DMS114 treated with DMSO at 0.1 percent for 48 hours (cell line): ENCODE results near the gene MACROD1.

ENCODE experiments used
- DNase-seq: peaks from one replicate; lab custom pipeline; 2025; ENCODE audit not compliant: unreplicated experiment; lab: John Stamatoyannopoulos, UW

MACROD1 gene

GRCh38 chr11:64094463-64095260 lies 71.3 kb downstream of the MACROD1 start:
- DNase-seq, result no peak

- DNase-seq, result no peak
Observed at GRCh38 chr11:64093233-64094039, 72.5 kb downstream of the MACROD1 start.

GRCh38 chr11:64092761-64093136 lies 73.2 kb downstream of the MACROD1 start:
- no peak for DNase-seq

- DNase-seq, result no peak
Observed at GRCh38 chr11:64092111-64092760, 73.7 kb downstream of the MACROD1 start.

- DNase-seq, result no peak
Observed at GRCh38 chr11:64090806-64091516, 75.0 kb downstream of the MACROD1 start.

- DNase-seq, result no peak
Observed at GRCh38 chr11:64089915-64090805, 75.8 kb downstream of the MACROD1 start.

GRCh38 chr11:64089493-64089892 lies 76.4 kb downstream of the MACROD1 start:
- no peak for DNase-seq

- no peak for DNase-seq
Observed at GRCh38 chr11:64089027-64089360, 76.9 kb downstream of the MACROD1 start.

GRCh38 chr11:64088162-64089026 lies 77.5 kb downstream of the MACROD1 start:
- DNase-seq, result no peak

GRCh38 chr11:64086258-64087123 lies 79.4 kb downstream of the MACROD1 start:
- no peak for DNase-seq

GRCh38 chr11:64085906-64086257 lies 80.0 kb downstream of the MACROD1 start:
- no peak for DNase-seq

- no peak for DNase-seq
Observed at GRCh38 chr11:64084951-64085710, 80.8 kb downstream of the MACROD1 start.

GRCh38 chr11:64084146-64084950 lies 81.6 kb downstream of the MACROD1 start:
- no peak for DNase-seq

- no peak for DNase-seq
Observed at GRCh38 chr11:64083398-64084080, 82.4 kb downstream of the MACROD1 start.

GRCh38 chr11:64081745-64082442 lies 84.0 kb downstream of the MACROD1 start:
- DNase-seq, result no peak

GRCh38 chr11:64080390-64080789 lies 85.5 kb downstream of the MACROD1 start:
- DNase-seq, result no peak
